B cell (primary cell): Measurements from ENCODE around the gene ARGLU1. TPM values are rescaled to one million over a fixed set of nuclear protein-coding genes. Genes with fewer than 3 reads are reported as not detected.

Experiments
- ATAC-seq: fragments of 200-7000 bp; cut with Tn5 transposase; one replicate; pipeline ENCODE4 v1.10.0; 2021; ENCODE audit warnings: low read depth, mild to moderate bottlenecking, moderate number of reproducible peaks, moderate library complexity
- CTCF ChIA-PET: fragments of 350-600 bp; sonication (Branson Sonifier 250); formaldehyde crosslinking; loops from one replicate; lab custom pipeline; 2021; ENCODE audit warnings: antibody characterized with exemption, inconsistent platforms; lab: Charles Lee
- POLR2A ChIA-PET: fragments of 350-600 bp; sonication (Branson Sonifier 250); formaldehyde crosslinking; loops from one replicate; lab custom pipeline; 2021; ENCODE audit warnings: antibody characterized with exemption; lab: Charles Lee
- DNase-seq: peaks from one replicate; pipeline ENCODE4 v3.0.0; 2013
- H2AFZ ChIP-seq: 2 replicates; pipeline ENCODE4 v1.6.1; 2012; ENCODE audit warnings: mild to moderate bottlenecking, low read depth, low read length; ENCODE audit not compliant: insufficient read depth, poor library complexity, severe bottlenecking
- H3K27ac ChIP-seq, 2 donors: 1 replicate in 1 of 2; 2 replicates in 1 of 2; pipeline ENCODE4 v1.5.1; 2012 to 2013; ENCODE audit warnings: low read length in 2 of 2, mild to moderate bottlenecking in 2 of 2, moderate library complexity in 1 of 2
- H3K27me3 ChIP-seq, 4 experiments: fragments of 200-600 bp in 1 of 4; sonication (generic) in 1 of 4; replicated peaks in 1 of 4; 1 replicate in 2 of 4; 2 replicates in 2 of 4; pipeline versions ENCODE4 v1.6.1 to v1.7.0; 2013 to 2016; ENCODE audit warnings: low read length in 3 of 4, mild to moderate bottlenecking in 2 of 4, mixed read lengths in 1 of 4, moderate library complexity in 1 of 4; ENCODE audit not compliant: insufficient read depth in 4 of 4, control insufficient read depth in 3 of 4; ENCODE audit errors: control extremely low read depth in 1 of 4
- H3K36me3 ChIP-seq, 2 experiments: replicated peaks in 1 of 2; 1 replicate in 1 of 2; 2 replicates in 1 of 2; pipeline versions ENCODE4 v1.6.1 to v1.7.1; 2013; ENCODE audit warnings: low read length in 1 of 2; ENCODE audit not compliant: insufficient read depth in 2 of 2, control insufficient read depth in 1 of 2; ENCODE audit errors: control extremely low read depth in 1 of 2, extremely low read depth in 1 of 2
- H3K4me1 ChIP-seq, 2 donors: fragments of 200-600 bp in 1 of 2; sonication (generic) in 1 of 2; 1 replicate in 1 of 2; 2 replicates in 1 of 2; pipeline versions ENCODE4 v1.5.1 to v1.6.1; 2013 to 2017; ENCODE audit warnings: low read length in 2 of 2; ENCODE audit not compliant: control insufficient read depth in 2 of 2, insufficient read depth in 2 of 2
- H3K4me2 ChIP-seq: replicated peaks from 2 replicates; pipeline ENCODE3; 2012; ENCODE audit warnings: mild to moderate bottlenecking, low read depth, low read length; ENCODE audit not compliant: poor library complexity, severe bottlenecking
- H3K4me3 ChIP-seq, 5 experiments: fragments of 200-600 bp in 1 of 5; sonication (generic) in 1 of 5; 1 replicate in 3 of 5; 2 replicates in 2 of 5; pipeline versions ENCODE4 v1.5.1 to v1.7.0; 2011 to 2016; ENCODE audit warnings: low read length in 4 of 5, mild to moderate bottlenecking in 4 of 5, low read depth in 2 of 5, control low read depth in 1 of 5, moderate library complexity in 1 of 5; ENCODE audit not compliant: insufficient read depth in 1 of 5; ENCODE audit errors: control extremely low read depth in 1 of 5, extremely low read depth in 1 of 5
- H3K79me2 ChIP-seq: fragments of 200-600 bp; sonication (generic); one replicate; pipeline ENCODE4 v1.6.0; 2016; ENCODE audit warnings: low read length; ENCODE audit not compliant: control insufficient read depth, insufficient read depth
- H3K9ac ChIP-seq: fragments of 200-600 bp; sonication (generic); 2 replicates; pipeline ENCODE4 v1.6.1; 2017; ENCODE audit warnings: mild to moderate bottlenecking, low read length, moderate library complexity
- H3K9me3 ChIP-seq, 3 donors: one replicate each; pipeline versions ENCODE4 v1.6.1 to v1.7.1; 2013; ENCODE audit warnings: low read length in 2 of 3; ENCODE audit not compliant: control insufficient read depth in 2 of 3, insufficient read depth in 1 of 3; ENCODE audit errors: control extremely low read depth in 1 of 3
- H4K20me1 ChIP-seq: 2 replicates; pipeline ENCODE4 v1.6.0; 2012; ENCODE audit warnings: mild to moderate bottlenecking, low read length; ENCODE audit not compliant: insufficient read depth, control insufficient read depth, poor library complexity, severe bottlenecking
- H3K27ac Mint-ChIP-seq: one replicate; pipeline ENCODE4 v1.8.0; 2021; ENCODE audit warnings: mixed read lengths
- H3K27me3 Mint-ChIP-seq: one replicate; pipeline ENCODE4 v1.8.0; 2021; ENCODE audit warnings: mixed read lengths
- H3K4me1 Mint-ChIP-seq: one replicate; pipeline ENCODE4 v1.8.0; 2021; ENCODE audit warnings: mixed read lengths
- H3K4me3 Mint-ChIP-seq: one replicate; pipeline ENCODE4 v1.8.0; 2021; ENCODE audit warnings: mixed read lengths
- H3K9me3 Mint-ChIP-seq: one replicate; pipeline ENCODE4 v1.8.0; 2022; ENCODE audit warnings: mixed read lengths; ENCODE audit not compliant: insufficient read depth
- EZH2 ChIP-seq: IDR thresholded peaks from 2 replicates; pipeline ENCODE4 v1.6.1; 2012; ENCODE audit warnings: borderline replicate concordance, low read depth, mild to moderate bottlenecking, moderate library complexity, low read length; ENCODE audit not compliant: insufficient read depth, poor library complexity, severe bottlenecking
- WGBS: methylation state at CpG from one replicate; pipeline ENCODE4 v1.1.5; 2013; ENCODE audit warnings: missing lambda C conversion rate; ENCODE audit not compliant: insufficient coverage; 5-methylcytosine and 5-hydroxymethylcytosine counted together
- intact Hi-C: fragments of 100-400 bp; cut with micrococcal nuclease; formaldehyde crosslinking; loops from one replicate; pipeline ENCODE4 v1.10.0; 2022
- polyA minus RNA-seq: library from RNA; depleted of rRNA, polyadenylated mRNA; stranded (reverse); fragments of >200 nt; gene quantifications from 2 replicates; pipeline ENCODE4 v1.2.3, GENCODE V29; 2012
- polyA plus RNA-seq: library from polyadenylated mRNA; depleted of rRNA; stranded (reverse); fragments of >200 nt; gene quantifications from 2 replicates; pipeline ENCODE4 v1.2.3, GENCODE V29; 2012
- total RNA-seq, 2 donors: library from RNA; stranded (reverse); fragments of 120-200 nt in 1 of 2; gene quantifications; 1 replicate in 1 of 2; 2 replicates in 1 of 2; pipeline versions ENCODE4 v1.2.3 to v1.2.4, GENCODE V29; 2013 to 2022
- TF ChIP-seq, protein P1 (sequence below): fragments of 200-600 bp; IDR thresholded peaks from one replicate; pipeline ENCODE4 v1.8.0; 2022; ENCODE audit warnings: antibody characterized with exemption, mild to moderate bottlenecking

Gene ARGLU1, protein sequence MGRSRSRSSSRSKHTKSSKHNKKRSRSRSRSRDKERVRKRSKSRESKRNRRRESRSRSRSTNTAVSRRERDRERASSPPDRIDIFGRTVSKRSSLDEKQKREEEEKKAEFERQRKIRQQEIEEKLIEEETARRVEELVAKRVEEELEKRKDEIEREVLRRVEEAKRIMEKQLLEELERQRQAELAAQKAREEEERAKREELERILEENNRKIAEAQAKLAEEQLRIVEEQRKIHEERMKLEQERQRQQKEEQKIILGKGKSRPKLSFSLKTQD
- 245 and 261 TPM in 2 replicates for total RNA-seq
- 195 TPM for total RNA-seq (2013)
- 170 and 416 TPM in 2 replicates for polyA plus RNA-seq
- 66.4 and 67.2 TPM in 2 replicates for polyA minus RNA-seq

DNA sequence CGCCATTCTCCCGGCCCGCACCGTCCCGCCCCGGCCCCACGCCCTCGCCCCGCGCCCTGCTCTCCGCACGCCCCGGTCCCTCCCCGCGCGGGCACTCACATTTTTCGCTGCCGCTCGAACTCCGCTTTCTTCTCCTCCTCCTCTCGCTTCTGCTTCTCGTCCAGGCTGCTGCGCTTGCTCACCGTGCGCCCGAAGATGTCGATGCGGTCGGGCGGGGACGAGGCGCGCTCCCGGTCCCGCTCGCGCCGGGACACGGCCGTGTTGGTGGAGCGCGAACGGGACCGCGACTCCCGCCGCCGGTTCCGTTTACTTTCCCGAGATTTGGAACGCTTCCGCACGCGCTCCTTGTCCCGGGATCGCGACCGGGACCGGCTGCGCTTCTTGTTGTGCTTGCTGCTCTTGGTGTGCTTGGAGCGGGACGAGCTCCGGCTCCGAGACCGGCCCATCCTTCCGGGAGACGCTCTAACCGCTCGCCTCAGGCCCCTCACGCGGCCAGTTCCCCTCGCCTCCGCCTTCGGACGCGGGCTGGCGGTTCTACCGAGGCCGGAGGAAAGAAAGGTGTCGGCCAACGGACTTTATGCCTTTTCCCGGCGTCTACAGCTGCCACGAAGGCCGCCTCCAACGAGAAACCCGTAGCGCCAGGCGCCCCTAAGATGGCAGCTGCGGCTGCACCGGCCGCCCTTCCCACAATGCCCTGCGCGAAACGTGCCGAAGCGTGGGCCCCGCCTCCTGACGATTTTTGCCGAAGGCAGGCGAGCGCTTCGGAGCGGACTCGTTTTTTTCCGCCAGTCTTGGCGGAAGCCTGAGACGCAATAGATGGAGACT is at the start of gene ARGLU1:
ARGLU1 (minus strand) TSS at position 664 of the 825 bp plus-strand sequence; CDS start at position 446, 218 bp downstream.
- intact Hi-C loops, result loop anchor here (1.0 to 5.0 kb wide), 2 partner anchors 32 to 1660 kb away; partner anchors contain the start of gene EFNB2

More for the DNA sequence above, at the start of gene ARGLU1:
- DNase-seq (peak; percentile 96), ATAC-seq (peak; percentile 84)
- under 1% methylated on average over 108 of the region's 108 CpGs for WGBS
- Mint-ChIP-seq H3K4me1 (peaks cover 52% of the 10 kb centered on the region), H3K27ac (peak within 1 kb of the TSS; percentile 95), H3K9me3 (no peaks in the 10 kb centered on the region), H3K4me3 (peak within 1 kb of the TSS; percentile 90), H3K27me3 (no peaks in the 10 kb centered on the region)
- ChIA-PET CTCF (interaction anchor here (0.8 to 5.6 kb wide), 2 partner anchors 31 to 34 kb away, joined by 3 to 56 read pairs; partner anchors contain the start of gene EFNB2), POLR2A (interaction anchor here (0.7 to 1.3 kb wide), 2 partner anchors 32 to 1654 kb away, joined by 5 read pairs; partner anchors contain the start of gene EFNB2)
- peaks cover 46% of the 10 kb centered on the region for H4K20me1 ChIP-seq
- H3K79me2 ChIP-seq, result peaks cover 49% of the 10 kb centered on the region
- no peaks in the 10 kb centered on the region for H3K9me3 ChIP-seq
- no peaks in the 10 kb centered on the region for H3K27me3 ChIP-seq
- H3K36me3 ChIP-seq, result no peaks in the 10 kb centered on the region
- H3K4me3 ChIP-seq, result peak within 1 kb of the TSS; percentile 82 to 98 (median 96)
- H3K9ac ChIP-seq, result peak within 1 kb of the TSS; percentile 95
- H3K4me2 ChIP-seq, result peak within 1 kb of the TSS; percentile 86
- TF ChIP-seq, protein P1, sequence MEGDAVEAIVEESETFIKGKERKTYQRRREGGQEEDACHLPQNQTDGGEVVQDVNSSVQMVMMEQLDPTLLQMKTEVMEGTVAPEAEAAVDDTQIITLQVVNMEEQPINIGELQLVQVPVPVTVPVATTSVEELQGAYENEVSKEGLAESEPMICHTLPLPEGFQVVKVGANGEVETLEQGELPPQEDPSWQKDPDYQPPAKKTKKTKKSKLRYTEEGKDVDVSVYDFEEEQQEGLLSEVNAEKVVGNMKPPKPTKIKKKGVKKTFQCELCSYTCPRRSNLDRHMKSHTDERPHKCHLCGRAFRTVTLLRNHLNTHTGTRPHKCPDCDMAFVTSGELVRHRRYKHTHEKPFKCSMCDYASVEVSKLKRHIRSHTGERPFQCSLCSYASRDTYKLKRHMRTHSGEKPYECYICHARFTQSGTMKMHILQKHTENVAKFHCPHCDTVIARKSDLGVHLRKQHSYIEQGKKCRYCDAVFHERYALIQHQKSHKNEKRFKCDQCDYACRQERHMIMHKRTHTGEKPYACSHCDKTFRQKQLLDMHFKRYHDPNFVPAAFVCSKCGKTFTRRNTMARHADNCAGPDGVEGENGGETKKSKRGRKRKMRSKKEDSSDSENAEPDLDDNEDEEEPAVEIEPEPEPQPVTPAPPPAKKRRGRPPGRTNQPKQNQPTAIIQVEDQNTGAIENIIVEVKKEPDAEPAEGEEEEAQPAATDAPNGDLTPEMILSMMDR, result no peak
- no peak for TF ChIP-seq EZH2
- peak within 1 kb of the TSS; percentile 87 to 97 for H3K27ac ChIP-seq
- H2AFZ ChIP-seq, result peak within 1 kb of the TSS; percentile 89
- peaks cover 51 to 52% of the 10 kb centered on the region in 2 donors for H3K4me1 ChIP-seq
